ENCODE results near the gene PRRX2. TPM values are rescaled to one million over a fixed set of nuclear protein-coding genes. Genes with fewer than 3 reads are reported as not detected.

PRRX2 gene
- total RNA-seq, 4 donors from 2014 or later, result 1.7 to 7.1 (median 4.9) TPM

DNA sequence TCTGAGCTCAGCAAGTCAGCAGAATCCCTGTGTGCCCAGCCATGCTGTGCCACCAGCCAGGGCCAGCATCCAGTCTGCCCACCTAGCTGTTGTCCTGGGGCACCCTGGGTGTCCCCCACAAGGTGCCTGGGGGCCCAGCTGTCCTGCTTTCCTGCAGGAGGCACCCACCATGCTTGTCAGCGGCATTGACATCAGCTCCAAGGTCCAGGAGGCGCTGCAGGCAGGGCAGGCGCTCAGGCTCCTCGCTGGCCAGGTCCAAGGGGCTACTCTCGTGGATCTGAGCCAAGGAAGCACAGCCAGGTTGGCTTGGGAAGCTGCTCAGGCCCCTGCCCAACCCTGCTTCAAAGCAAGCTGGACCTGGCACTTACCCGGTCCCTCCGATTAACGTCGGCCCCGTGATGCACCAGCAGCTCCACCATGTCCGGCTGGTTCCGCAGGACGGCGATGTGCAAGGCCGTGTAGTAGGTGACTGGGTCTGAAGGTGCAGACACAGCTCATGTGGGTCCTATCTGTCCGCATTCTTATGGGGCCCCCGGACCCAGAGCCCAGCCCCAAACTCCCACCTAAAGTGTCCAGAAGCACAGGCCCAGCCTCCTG is 26.3 kb upstream of the PRRX2 start:
- TF ChIP-seq, protein P1, sequence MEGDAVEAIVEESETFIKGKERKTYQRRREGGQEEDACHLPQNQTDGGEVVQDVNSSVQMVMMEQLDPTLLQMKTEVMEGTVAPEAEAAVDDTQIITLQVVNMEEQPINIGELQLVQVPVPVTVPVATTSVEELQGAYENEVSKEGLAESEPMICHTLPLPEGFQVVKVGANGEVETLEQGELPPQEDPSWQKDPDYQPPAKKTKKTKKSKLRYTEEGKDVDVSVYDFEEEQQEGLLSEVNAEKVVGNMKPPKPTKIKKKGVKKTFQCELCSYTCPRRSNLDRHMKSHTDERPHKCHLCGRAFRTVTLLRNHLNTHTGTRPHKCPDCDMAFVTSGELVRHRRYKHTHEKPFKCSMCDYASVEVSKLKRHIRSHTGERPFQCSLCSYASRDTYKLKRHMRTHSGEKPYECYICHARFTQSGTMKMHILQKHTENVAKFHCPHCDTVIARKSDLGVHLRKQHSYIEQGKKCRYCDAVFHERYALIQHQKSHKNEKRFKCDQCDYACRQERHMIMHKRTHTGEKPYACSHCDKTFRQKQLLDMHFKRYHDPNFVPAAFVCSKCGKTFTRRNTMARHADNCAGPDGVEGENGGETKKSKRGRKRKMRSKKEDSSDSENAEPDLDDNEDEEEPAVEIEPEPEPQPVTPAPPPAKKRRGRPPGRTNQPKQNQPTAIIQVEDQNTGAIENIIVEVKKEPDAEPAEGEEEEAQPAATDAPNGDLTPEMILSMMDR (IDR thresholded peaks at IDR 0.05; ENCODE audit: low read depth), result no peak

DNA sequence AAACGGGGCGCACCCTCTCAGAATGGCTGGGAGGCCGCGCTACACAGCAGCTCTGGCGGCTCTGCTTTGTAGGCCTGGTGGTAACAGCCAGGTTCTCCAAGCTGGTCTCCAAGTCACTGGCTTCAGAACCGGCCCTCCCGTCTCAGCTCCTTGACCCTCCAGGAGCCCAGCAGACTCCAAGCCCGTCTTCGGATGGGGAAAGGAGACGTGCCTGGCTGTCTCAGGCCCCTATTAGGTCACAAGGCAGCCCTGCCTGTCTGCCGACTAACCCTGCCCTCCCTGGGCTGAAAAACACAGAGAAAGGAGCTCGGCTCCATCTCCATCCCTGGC is 25.7 kb upstream of the PRRX2 start:
- TF ChIP-seq, protein P1 (IDR thresholded peaks at IDR 0.05; ENCODE audit: low read depth), result no peak

GRCh38 chr9:129640086-129640870 is 25.2 kb upstream of the PRRX2 start:
- TF ChIP-seq, protein P1 (IDR thresholded peaks at IDR 0.05; ENCODE audit: low read depth), result no peak

DNA sequence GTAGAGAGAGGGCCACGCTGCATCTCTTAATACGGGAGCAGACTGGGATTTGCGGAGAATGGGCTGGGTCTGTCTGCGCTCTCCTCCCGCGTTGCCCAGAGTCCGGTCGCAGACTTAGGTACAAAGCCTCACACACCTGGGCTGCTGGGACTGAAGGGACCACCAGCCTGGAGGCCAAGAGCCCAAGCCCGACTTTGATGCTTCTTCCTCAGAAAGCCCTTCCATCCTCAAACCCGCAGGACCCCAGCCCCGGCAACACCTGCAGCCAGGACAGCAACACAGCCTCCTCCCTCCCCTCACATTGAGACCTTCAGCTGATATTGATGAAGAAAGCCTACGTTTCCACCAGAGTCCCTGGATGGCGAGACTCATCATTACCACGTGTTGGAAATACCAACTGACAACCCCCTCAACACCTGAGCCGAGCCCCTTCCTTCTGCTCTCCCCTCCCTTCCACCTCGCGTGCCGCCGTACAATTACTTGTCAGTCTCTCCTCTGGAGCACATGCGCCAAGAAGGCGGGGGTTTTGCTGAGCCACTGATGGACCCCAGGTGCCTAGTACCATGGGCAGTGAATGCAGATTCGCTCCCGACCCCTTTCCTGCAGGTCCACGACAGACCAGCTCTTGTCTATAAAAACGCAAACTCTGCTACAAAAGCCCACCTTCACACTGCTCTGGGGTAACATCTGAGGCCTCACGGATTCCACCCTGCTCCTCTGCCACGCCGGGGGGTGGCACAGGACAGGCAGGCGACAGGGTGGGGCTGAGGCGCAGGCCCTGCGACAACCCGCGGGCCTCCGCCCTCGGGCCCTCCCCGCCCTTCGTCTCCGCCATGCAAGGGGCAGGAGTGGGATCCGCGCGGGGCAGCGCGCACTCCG is 24.3 kb upstream of the PRRX2 start:
- TF ChIP-seq, protein P1 (IDR thresholded peaks at IDR 0.05; ENCODE audit: low read depth), result no peak

DNA sequence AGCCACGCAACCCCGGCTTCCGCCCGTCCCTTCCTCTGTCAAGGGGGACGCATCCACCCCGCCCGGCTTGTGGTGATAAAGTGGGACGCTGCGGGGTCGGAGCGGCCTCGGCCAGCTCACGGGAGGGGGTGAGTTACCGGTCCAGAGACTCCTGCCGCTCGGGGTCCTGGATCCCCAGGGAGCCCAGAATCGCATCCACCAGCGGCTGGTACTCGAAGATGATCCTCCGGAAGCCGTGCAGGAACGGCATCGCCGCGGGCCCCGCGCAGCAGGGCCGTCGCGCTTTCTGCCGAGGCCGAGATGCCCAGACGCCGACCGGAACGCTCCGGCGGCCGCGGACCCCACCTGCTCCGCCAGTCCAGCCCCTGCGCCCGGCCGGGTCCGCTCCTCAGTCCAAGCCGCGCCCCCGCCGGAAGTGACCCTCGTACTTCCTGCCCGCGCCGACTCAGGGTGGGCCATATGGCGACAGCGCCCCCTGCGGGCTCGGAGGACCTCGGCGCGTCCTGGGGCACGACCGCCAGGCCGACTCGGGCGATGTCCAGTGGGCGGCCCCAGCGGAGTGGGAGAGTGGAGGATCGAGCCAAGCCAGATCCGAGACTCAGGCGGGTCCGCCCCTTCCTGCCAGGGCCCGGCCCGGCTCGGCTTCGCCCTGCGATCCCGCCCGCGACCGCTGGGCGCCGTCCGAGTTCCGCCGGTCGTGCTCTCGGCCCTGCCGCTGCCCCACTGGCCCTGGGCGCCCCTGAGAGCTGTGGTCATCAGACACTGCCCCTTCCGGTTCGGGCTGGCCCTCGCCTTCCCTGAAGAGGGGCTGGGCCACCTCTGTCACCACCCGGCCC is 23.5 kb upstream of the PRRX2 start, which contains the start of gene ASB6:
TSS of gene ASB6 (minus strand) at position 402 of the 836 bp plus-strand sequence. CDS start at position 250, 152 bp downstream.
- TF ChIP-seq, protein P1 (IDR thresholded peaks at IDR 0.05; ENCODE audit: low read depth), result no peak

DNA sequence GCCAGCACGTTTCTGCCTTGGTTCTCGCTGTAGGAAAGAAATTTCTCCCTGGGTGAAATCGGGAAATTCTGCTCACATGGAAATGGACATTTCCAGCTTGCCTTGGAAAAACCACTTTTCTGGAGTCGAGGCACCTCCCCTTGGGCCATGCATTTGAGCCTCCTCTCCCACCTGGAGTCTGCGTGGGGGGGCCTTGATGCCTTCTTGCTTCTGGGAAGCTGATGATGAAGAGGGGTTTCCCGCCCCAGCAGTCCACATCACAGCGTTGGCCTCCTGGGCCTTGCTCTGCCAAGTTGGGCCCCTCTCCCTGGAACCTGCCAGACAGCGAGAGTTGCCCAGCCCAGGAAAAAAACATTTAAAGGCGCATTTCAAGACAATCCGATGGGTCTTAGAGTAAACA is 21.7 kb upstream of the PRRX2 start:
- TF ChIP-seq, protein P1 (IDR thresholded peaks at IDR 0.05; ENCODE audit: low read depth), result no peak

All from subcutaneous adipose tissue (tissue), 4 donors.